HepG2 (cell line): Measurements from ENCODE around the gene DNAJA1. TPM values are rescaled to one million over a fixed set of nuclear protein-coding genes. Genes with fewer than 3 reads are reported as not detected.
A peak's percentile ranks its signal among the peaks of the same experiment; 100 is the strongest.

ENCODE experiments used
- ARNT ChIP-seq: fragments of 450-650 bp; IDR thresholded peaks from 2 replicates; pipeline ENCODE4 v1.6.1; 2017
- ETV5 ChIP-seq: IDR thresholded peaks from 2 replicates; pipeline ENCODE4 v1.6.1; 2018; ENCODE audit warnings: missing biosample characterization, missing genetic modification reagents, inconsistent platforms, borderline replicate concordance
- HDAC1 ChIP-seq: sonication (generic); formaldehyde crosslinking; IDR thresholded peaks from 2 replicates; pipeline ENCODE4 v1.5.1; 2020; ENCODE audit warnings: mild to moderate bottlenecking, missing genetic modification reagents
- NPAS2 ChIP-seq: sonication (generic); formaldehyde crosslinking; IDR thresholded peaks from 2 replicates; pipeline ENCODE4 v1.8.0; 2022; ENCODE audit warnings: mild to moderate bottlenecking, missing genetic modification reagents, borderline replicate concordance
- PAF1 ChIP-seq: IDR thresholded peaks from 2 replicates; pipeline ENCODE4 v1.6.1; 2016; ENCODE audit warnings: missing genetic modification reagents, missing compliant biosample characterization
- POLR2AphosphoS5 ChIP-seq: IDR thresholded peaks from 2 replicates; pipeline ENCODE4 v1.6.1; 2012; ENCODE audit warnings: low read depth, low read length
- PRMT3 ChIP-seq: sonication (generic); formaldehyde crosslinking; IDR thresholded peaks from 2 replicates; pipeline ENCODE4 v1.8.1; 2022; ENCODE audit warnings: low read depth, mild to moderate bottlenecking, moderate library complexity, missing genetic modification reagents, borderline replicate concordance
- SATB2 ChIP-seq: sonication (generic); formaldehyde crosslinking; IDR thresholded peaks from 2 replicates; pipeline ENCODE4 v1.5.0; 2020; ENCODE audit warnings: missing genetic modification reagents
- SKI ChIP-seq: fragments of 450-650 bp; IDR thresholded peaks from one replicate; pipeline ENCODE4 v1.6.1; 2018; ENCODE audit warnings: mild to moderate bottlenecking; ENCODE audit not compliant: partially characterized antibody
- WIZ ChIP-seq: sonication (generic); formaldehyde crosslinking; IDR thresholded peaks from 2 replicates; pipeline ENCODE4 v1.5.1; 2020; ENCODE audit warnings: mild to moderate bottlenecking, missing genetic modification reagents
- ZKSCAN5 ChIP-seq: sonication (generic); formaldehyde crosslinking; IDR thresholded peaks from 2 replicates; pipeline ENCODE4 v1.5.1; 2020; ENCODE audit warnings: mild to moderate bottlenecking, missing genetic modification reagents
- ZNF264 ChIP-seq: sonication (generic); formaldehyde crosslinking; IDR thresholded peaks from 2 replicates; pipeline ENCODE4 v1.4.0; 2020; ENCODE audit warnings: missing genetic modification reagents
- ZNF598 ChIP-seq: sonication (generic); formaldehyde crosslinking; IDR thresholded peaks from 2 replicates; pipeline ENCODE4 v1.5.1; 2020; ENCODE audit warnings: mild to moderate bottlenecking, missing genetic modification reagents, borderline replicate concordance
- polyA plus RNA-seq, 8 experiments: library from polyadenylated mRNA; depleted of rRNA in 3 of 8; stranded (reverse) in 7 of 8; unstranded in 1 of 8; fragments of >200 nt; fragmentation: Illumina TruSeq in 4 of 8; extraction: Trizol in 4 of 8; gene quantifications; 2 replicates each; pipeline versions ENCODE4 v1.2.1 to v1.2.3, GENCODE V29; 2011 to 2016; ENCODE audit warnings: low read depth in 4 of 8, missing spikeins in 1 of 8, mixed read lengths in 1 of 8; ENCODE audit not compliant: insufficient read depth in 1 of 8
- total RNA-seq, 5 experiments: library from RNA; depleted of rRNA; stranded (reverse); fragments of >200 nt; fragmentation: Illumina TruSeq; extraction: Trizol; gene quantifications; 2 replicates each; pipeline ENCODE4 v1.2.3, GENCODE V29; 2016; ENCODE audit warnings: low read depth in 1 of 5
- TF ChIP-seq, protein P1 (sequence below): IDR thresholded peaks from 2 replicates; pipeline ENCODE4 v1.6.1; 2016; ENCODE audit warnings: low read depth, borderline replicate concordance
- TF ChIP-seq, protein P2 (sequence below): IDR thresholded peaks from 2 replicates; pipeline ENCODE4 v1.6.1; 2016
- TF ChIP-seq, protein P3 (sequence below): sonication (generic); formaldehyde crosslinking; IDR thresholded peaks from one replicate; pipeline ENCODE4 v1.5.1; 2020; ENCODE audit warnings: mild to moderate bottlenecking, missing genetic modification reagents; ENCODE audit errors: not compliant biosample characterization
- TF ChIP-seq, protein P4 (sequence below): IDR thresholded peaks from 2 replicates; pipeline ENCODE4 v1.6.1; 2016; ENCODE audit warnings: missing genetic modification reagents, missing compliant biosample characterization
- TF ChIP-seq, protein P5 (sequence below): sonication (generic); formaldehyde crosslinking; IDR thresholded peaks from 2 replicates; pipeline ENCODE4 v1.4.0; 2020; ENCODE audit warnings: mild to moderate bottlenecking, missing genetic modification reagents

The DNAJA1 gene
- total and polyA plus RNA-seq, 2 of the 13 experiments (the other 11 are each of a cell fraction or from before 2014, with no cell fraction given) = 95.9 to 306 TPM

DNA sequence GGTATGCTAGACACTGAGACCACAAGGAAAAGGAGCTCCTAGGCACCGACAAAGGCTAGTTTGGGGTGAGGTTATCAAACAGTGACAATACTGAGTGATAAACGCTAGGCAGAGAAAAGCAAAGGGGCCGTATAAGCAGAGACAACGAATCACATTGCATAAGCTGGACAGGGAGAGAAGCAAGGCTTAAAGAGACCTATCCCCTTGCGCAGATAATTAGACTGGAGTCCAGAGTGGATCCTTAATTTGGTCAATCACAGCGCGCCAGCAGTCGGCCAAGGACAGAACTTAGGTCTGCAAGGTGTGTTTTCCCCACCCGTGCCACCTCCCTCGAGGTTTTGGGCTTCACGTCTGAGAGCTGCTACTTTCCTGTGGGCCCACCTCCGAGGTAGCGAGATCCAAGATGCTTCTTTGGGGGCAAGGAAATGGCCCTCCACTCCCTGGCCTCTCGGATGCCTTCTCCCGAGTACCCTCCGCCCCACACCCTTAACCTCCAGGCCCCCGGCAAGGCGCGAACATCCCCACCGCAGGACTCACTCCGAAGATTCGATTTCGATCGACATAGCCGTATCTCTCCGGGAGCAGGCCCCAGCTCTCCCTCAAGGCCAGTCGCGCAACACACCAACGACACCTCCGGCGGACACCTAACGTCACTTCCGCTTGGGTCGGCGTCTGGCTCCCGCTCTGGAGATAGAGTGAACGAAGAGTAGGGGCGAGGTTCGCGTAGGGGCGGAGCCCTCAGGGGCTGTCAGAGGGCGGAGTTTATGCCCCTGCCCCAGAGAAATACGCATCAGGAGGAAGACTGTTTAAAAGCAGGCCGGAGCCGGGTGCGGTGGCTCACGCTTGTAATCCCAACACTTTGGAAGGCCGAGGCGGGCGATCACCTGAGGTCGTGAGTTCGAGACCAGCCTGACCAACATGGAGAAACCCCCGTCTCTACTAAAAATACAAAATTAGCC lies 51.3 kb downstream of the DNAJA1 start, which contains the start of gene SMU1 (continued):
- TF ChIP-seq, protein P1, sequence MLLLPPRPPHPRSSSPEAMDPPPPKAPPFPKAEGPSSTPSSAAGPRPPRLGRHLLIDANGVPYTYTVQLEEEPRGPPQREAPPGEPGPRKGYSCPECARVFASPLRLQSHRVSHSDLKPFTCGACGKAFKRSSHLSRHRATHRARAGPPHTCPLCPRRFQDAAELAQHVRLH = peak; percentile 71; the same call in 1 of the 2 replicates
- TF ChIP-seq, protein P2, sequence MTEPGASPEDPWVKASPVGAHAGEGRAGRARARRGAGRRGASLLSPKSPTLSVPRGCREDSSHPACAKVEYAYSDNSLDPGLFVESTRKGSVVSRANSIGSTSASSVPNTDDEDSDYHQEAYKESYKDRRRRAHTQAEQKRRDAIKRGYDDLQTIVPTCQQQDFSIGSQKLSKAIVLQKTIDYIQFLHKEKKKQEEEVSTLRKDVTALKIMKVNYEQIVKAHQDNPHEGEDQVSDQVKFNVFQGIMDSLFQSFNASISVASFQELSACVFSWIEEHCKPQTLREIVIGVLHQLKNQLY (CRISPR knock-in tag) = no peak
- TF ChIP-seq NPAS2 (CRISPR knock-in tag) = no peak
- TF ChIP-seq WIZ (CRISPR knock-in tag) = no peak
- peak; percentile 94; the same call in 1 of the 2 replicates for TF ChIP-seq ZNF598
- no peak for TF ChIP-seq ZKSCAN5 (CRISPR knock-in tag)
- TF ChIP-seq PRMT3 = no peak
- peak; percentile 86 for TF ChIP-seq POLR2AphosphoS5
- 0 out of 2 replicates have a peak, but pooled peaks have one; percentile 54 for TF ChIP-seq ZNF264
- TF ChIP-seq, protein P3, sequence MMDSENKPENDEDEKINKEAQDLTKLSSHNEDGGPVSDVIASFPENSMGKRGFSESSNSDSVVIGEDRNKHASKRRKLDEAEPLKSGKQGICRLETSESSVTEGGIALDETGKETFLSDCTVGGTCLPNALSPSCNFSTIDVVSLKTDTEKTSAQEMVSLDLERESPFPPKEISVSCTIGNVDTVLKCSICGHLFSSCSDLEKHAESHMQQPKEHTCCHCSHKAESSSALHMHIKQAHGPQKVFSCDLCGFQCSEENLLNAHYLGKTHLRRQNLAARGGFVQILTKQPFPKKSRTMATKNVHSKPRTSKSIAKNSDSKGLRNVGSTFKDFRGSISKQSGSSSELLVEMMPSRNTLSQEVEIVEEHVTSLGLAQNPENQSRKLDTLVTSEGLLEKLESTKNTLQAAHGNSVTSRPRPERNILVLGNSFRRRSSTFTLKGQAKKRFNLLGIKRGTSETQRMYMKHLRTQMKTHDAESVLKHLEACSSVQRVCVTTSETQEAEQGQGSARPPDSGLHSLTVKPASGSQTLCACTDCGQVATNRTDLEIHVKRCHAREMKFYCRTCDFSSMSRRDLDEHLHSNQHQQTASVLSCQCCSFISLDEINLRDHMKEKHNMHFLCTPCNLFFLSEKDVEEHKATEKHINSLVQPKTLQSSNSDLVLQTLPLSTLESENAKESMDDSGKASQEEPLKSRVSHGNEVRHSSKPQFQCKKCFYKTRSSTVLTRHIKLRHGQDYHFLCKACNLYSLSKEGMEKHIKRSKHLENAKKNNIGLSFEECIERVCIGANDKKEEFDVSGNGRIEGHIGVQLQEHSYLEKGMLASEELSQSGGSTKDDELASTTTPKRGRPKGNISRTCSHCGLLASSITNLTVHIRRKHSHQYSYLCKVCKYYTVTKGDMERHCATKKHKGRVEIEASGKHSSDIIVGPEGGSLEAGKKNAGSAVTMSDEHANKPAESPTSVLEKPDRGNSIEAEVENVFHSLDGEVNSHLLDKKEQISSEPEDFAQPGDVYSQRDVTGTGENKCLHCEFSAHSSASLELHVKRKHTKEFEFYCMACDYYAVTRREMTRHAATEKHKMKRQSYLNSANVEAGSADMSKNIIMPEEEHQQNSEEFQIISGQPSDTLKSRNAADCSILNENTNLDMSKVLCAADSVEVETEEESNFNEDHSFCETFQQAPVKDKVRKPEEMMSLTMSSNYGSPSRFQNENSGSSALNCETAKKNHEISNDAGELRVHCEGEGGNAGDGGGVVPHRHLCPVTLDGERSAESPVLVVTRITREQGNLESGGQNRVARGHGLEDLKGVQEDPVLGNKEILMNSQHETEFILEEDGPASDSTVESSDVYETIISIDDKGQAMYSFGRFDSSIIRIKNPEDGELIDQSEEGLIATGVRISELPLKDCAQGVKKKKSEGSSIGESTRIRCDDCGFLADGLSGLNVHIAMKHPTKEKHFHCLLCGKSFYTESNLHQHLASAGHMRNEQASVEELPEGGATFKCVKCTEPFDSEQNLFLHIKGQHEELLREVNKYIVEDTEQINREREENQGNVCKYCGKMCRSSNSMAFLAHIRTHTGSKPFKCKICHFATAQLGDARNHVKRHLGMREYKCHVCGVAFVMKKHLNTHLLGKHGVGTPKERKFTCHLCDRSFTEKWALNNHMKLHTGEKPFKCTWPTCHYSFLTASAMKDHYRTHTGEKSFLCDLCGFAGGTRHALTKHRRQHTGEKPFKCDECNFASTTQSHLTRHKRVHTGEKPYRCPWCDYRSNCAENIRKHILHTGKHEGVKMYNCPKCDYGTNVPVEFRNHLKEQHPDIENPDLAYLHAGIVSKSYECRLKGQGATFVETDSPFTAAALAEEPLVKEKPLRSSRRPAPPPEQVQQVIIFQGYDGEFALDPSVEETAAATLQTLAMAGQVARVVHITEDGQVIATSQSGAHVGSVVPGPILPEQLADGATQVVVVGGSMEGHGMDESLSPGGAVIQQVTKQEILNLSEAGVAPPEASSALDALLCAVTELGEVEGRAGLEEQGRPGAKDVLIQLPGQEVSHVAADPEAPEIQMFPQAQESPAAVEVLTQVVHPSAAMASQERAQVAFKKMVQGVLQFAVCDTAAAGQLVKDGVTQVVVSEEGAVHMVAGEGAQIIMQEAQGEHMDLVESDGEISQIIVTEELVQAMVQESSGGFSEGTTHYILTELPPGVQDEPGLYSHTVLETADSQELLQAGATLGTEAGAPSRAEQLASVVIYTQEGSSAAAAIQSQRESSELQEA = peak; percentile 24
- TF ChIP-seq ETV5 = peak; percentile 52; the same call in 1 of the 2 replicates
- peak; percentile 46 for TF ChIP-seq SKI
- TF ChIP-seq SATB2 (CRISPR knock-in tag) = 0 out of 2 replicates have a peak, but pooled peaks have one; percentile 56
- peak; percentile 92 for TF ChIP-seq HDAC1 (CRISPR knock-in tag)
- TF ChIP-seq, protein P4, sequence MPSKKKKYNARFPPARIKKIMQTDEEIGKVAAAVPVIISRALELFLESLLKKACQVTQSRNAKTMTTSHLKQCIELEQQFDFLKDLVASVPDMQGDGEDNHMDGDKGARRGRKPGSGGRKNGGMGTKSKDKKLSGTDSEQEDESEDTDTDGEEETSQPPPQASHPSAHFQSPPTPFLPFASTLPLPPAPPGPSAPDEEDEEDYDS = peak; percentile 93
- TF ChIP-seq, protein P5, sequence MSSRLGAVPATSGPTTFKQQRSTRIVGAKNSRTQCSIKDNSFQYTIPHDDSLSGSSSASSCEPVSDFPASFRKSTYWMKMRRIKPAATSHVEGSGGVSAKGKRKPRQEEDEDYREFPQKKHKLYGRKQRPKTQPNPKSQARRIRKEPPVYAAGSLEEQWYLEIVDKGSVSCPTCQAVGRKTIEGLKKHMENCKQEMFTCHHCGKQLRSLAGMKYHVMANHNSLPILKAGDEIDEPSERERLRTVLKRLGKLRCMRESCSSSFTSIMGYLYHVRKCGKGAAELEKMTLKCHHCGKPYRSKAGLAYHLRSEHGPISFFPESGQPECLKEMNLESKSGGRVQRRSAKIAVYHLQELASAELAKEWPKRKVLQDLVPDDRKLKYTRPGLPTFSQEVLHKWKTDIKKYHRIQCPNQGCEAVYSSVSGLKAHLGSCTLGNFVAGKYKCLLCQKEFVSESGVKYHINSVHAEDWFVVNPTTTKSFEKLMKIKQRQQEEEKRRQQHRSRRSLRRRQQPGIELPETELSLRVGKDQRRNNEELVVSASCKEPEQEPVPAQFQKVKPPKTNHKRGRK (CRISPR knock-in tag) = no peak
- no peak for TF ChIP-seq ARNT
- TF ChIP-seq PAF1 (CRISPR knock-in tag) = no peak
